Measurements from ENCODE around the gene DYDC2. TPM values are rescaled to one million over a fixed set of nuclear protein-coding genes. Genes with fewer than 3 reads are reported as not detected.

The DYDC2 gene
- total RNA-seq, 1 donor from 2014 or later: not detected

DNA sequence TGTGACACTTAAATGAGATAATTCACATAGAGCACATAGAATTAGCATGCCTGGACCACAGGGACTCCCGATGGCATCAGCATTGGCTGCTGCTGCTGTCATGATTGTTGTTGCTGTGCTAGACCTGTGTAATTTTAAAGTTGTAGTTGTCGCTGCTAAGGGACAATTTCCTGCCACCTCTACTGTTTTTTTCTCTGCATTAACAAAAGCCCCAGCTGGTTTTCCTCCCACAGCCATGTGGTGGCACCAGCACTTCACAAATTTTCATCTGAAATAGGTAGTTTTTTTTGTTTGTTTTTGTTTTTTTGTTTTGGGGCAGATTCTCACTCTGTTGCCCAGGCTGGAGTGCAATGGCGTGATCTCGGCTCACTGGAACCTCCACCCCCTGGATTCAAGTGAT is 26.4 kb downstream of the DYDC2 start:
- FAIRE-seq (no peak), DNase-seq (ENCODE audit: low read depth) (peak; percentile 48)
- Histone ChIP-seq H3K27me3 (ENCODE audit: control insufficient read depth, insufficient read depth, low read length) (no peaks in the 10 kb centered on the region), H3K4me3 (ENCODE audit: low read depth, low read length) (no peak overlapping the region), H3K36me3 (ENCODE audit: control insufficient read depth, insufficient read depth, low read length) (no peaks in the 10 kb centered on the region)
- TF ChIP-seq, protein P1, sequence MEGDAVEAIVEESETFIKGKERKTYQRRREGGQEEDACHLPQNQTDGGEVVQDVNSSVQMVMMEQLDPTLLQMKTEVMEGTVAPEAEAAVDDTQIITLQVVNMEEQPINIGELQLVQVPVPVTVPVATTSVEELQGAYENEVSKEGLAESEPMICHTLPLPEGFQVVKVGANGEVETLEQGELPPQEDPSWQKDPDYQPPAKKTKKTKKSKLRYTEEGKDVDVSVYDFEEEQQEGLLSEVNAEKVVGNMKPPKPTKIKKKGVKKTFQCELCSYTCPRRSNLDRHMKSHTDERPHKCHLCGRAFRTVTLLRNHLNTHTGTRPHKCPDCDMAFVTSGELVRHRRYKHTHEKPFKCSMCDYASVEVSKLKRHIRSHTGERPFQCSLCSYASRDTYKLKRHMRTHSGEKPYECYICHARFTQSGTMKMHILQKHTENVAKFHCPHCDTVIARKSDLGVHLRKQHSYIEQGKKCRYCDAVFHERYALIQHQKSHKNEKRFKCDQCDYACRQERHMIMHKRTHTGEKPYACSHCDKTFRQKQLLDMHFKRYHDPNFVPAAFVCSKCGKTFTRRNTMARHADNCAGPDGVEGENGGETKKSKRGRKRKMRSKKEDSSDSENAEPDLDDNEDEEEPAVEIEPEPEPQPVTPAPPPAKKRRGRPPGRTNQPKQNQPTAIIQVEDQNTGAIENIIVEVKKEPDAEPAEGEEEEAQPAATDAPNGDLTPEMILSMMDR (IDR thresholded peaks at IDR 0.05; ENCODE audit: insufficient read depth, low read length, severe bottlenecking): peak; percentile 63

DNA sequence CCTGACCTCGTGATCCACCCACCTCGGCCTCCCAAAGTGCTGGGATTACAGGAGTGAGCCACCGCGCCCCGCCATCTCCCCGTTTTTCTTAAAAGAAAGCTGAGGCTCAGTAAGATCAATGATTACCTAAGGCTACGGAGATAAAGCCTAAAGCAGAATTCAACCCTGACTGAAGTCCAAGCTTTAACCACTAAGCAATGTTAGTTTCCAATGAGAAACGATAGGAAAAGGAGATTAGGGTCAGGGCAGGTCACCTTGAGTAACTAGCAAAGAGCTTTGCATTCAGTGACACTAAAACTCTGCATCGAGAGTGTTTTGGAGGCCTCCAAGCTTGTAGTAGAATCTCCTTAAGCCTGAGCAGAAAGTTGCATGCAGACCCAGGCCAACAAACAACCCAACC is 34.2 kb downstream of the DYDC2 start:
- DNase-seq (ENCODE audit: low read depth) (no peak), FAIRE-seq (no peak)
- H3K27me3 ChIP-seq (ENCODE audit: control insufficient read depth, insufficient read depth, low read length): no peaks in the 10 kb centered on the region
- no peak overlapping the region for H3K4me3 ChIP-seq (ENCODE audit: low read depth, low read length)
- TF ChIP-seq, protein P1 (IDR thresholded peaks at IDR 0.05; ENCODE audit: insufficient read depth, low read length, severe bottlenecking): no peak
- H3K36me3 ChIP-seq (ENCODE audit: control insufficient read depth, insufficient read depth, low read length): no peaks in the 10 kb centered on the region

DNA sequence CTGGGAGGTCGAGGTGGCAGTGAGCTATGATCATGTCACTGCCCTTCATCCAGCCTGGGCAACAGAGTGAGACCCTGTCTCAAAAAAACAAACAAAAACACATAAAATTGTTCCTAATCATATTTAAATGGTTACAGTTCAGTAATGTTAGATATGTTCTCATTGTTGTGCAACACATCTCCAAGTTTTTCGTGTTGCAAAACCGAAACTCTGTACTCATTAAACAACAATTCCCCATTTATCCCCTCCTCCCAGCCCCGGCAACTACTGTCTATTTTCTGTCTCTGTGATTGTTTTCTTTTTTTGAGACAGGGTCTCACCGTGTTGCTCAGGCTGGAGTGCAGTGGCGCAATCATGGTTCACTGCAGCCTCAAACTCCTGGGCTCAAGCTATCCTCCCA is 35.7 kb downstream of the DYDC2 start:
- TF ChIP-seq, protein P1 (IDR thresholded peaks at IDR 0.05; ENCODE audit: insufficient read depth, low read length, severe bottlenecking): no peak
- Histone ChIP-seq H3K4me3 (ENCODE audit: low read depth, low read length) (no peak overlapping the region), H3K27me3 (ENCODE audit: control insufficient read depth, insufficient read depth, low read length) (no peaks in the 10 kb centered on the region), H3K36me3 (ENCODE audit: control insufficient read depth, insufficient read depth, low read length) (no peaks in the 10 kb centered on the region)
- peak; percentile 40 for DNase-seq (ENCODE audit: low read depth)
- FAIRE-seq: no peak

DNA sequence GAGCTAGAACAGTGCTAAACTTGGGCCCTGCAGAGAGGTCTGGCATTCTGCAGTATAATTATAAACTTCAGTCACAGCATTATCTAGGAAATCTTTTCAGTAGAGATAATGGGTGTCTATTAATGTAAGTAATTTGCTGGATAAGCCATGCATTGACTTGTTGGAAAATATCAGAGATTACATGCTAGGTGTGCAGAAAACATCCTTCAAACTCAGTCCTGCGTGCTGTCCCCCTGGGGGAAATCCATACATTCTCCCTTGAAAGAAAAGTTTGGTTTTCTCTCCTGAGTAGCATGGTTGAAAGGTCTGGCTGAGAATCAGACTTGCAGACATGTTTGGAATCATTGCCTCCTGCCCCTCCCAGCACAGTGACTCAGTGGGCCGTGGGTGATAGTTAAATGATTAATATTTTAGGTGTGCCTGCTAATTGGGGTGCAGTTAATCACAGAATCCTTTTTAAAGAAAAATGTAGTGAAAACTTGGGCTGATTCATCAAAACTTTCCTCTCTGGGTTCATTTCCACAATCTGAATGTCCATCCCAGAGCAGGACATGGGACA is 37.9 kb downstream of the DYDC2 start:
- TF ChIP-seq, protein P1 (IDR thresholded peaks at IDR 0.05; ENCODE audit: insufficient read depth, low read length, severe bottlenecking): no peak
- Histone ChIP-seq H3K27me3 (ENCODE audit: control insufficient read depth, insufficient read depth, low read length) (no peaks in the 10 kb centered on the region), H3K36me3 (ENCODE audit: control insufficient read depth, insufficient read depth, low read length) (no peaks in the 10 kb centered on the region), H3K4me3 (ENCODE audit: low read depth, low read length) (no peak overlapping the region)
- FAIRE-seq (no peak), DNase-seq (ENCODE audit: low read depth) (peak; percentile 68)

DNA sequence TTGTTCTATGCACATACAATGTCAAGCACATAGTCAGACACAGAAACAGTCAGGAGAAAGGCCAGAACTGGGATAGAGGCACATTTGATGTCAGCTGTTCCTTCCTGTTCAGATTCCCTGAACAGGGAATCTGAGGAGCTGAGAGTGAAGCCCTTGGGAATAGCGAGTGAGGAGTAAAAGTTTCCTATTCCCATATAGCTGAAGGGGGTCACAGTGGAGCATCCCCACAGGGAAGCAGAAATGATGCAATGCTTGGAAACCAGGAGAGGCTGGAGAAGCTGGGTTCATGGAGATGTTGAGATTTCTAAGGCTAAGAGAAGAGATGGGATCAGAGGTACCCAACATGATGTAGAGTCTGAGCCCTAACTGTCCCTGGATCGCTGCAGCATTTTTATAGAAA is 40.4 kb downstream of the DYDC2 start:
- Histone ChIP-seq H3K4me3 (ENCODE audit: low read depth, low read length) (no peak overlapping the region), H3K36me3 (ENCODE audit: control insufficient read depth, insufficient read depth, low read length) (no peaks in the 10 kb centered on the region), H3K27me3 (ENCODE audit: control insufficient read depth, insufficient read depth, low read length) (no peaks in the 10 kb centered on the region)
- DNase-seq (ENCODE audit: low read depth) (no peak), FAIRE-seq (no peak)
- TF ChIP-seq, protein P1 (IDR thresholded peaks at IDR 0.05; ENCODE audit: insufficient read depth, low read length, severe bottlenecking): no peak

DNA sequence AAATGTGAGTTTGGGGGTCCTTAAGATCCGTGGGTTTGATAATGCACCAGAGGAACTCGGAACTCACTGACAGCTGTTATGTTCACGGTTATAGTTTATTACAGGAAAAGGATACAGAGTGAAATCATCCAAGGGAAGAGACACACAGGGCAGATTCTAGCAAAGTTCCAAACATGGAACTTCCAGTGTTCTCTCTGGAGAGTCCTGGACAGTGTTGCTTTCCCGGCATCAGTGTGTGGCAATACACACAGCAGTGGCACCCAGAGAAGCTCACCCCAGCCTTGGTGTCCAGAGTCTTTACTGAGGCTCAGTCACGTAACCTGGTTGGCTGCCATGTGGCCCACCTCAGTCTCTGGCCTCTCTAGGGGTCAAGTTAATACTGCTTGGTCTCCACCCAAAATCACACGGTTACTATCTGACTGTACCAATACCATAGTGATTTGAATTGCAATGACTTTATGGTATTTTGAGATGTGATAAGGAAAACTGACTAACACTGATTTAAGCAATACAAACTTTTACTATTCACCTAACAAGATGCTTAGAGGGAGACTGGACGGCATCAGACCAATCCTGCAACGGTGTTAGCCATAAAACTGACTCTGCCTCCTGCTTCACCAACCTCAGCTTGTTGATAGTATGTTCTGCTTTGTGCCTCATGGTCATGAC is 43.7 kb downstream of the DYDC2 start:
- TF ChIP-seq, protein P1 (IDR thresholded peaks at IDR 0.05; ENCODE audit: insufficient read depth, low read length, severe bottlenecking): no peak
- DNase-seq (ENCODE audit: low read depth) (no peak), FAIRE-seq (no peak)
- Histone ChIP-seq H3K27me3 (ENCODE audit: control insufficient read depth, insufficient read depth, low read length) (no peaks in the 10 kb centered on the region), H3K36me3 (ENCODE audit: control insufficient read depth, insufficient read depth, low read length) (no peaks in the 10 kb centered on the region), H3K4me3 (ENCODE audit: low read depth, low read length) (no peak overlapping the region)

All from bronchial epithelial cell (primary cell).